ENCODE data around the gene MAGI3.

GRCh38 chr1:113434874-113435175 is 44.5 kb downstream of the MAGI3 start:
- TF ChIP-seq CTCF (IDR thresholded peaks at IDR 0.05; ENCODE audit: low read depth, low read length): no peak
- no peak for TF ChIP-seq POLR2A (IDR thresholded peaks at IDR 0.05; ENCODE audit: extremely low read depth, insufficient read length)
- TF ChIP-seq MYC (IDR thresholded peaks at IDR 0.05; ENCODE audit: low read depth, low read length): no peak
